Neuron (in vitro differentiated cells): ENCODE results near the gene TDRD6.
"Not testable (repeated sequence)": the region's sequence is repeated elsewhere in the genome, so short reads cannot be mapped to it uniquely, and the experiment has no call there.

Experiments
- H2AFZ ChIP-seq: one replicate; pipeline ENCODE4 v1.6.1; 2013; ENCODE audit warnings: low read depth, mild to moderate bottlenecking, inconsistent platforms, low read length, moderate library complexity
- H3K27me3 ChIP-seq: one replicate; pipeline ENCODE4 v1.6.1; 2013; ENCODE audit warnings: low read length; ENCODE audit not compliant: insufficient read depth
- H3K36me3 ChIP-seq: one replicate; pipeline ENCODE4 v1.6.1; 2013; ENCODE audit warnings: low read length; ENCODE audit not compliant: insufficient read depth
- H3K4me1 ChIP-seq: one replicate; pipeline ENCODE4 v1.6.1; 2013; ENCODE audit warnings: low read length; ENCODE audit not compliant: insufficient read depth
- H3K4me3 ChIP-seq: 2 replicates; pipeline ENCODE4 v1.5.1; 2013; ENCODE audit warnings: mild to moderate bottlenecking, low read length, moderate library complexity
- H3K9me3 ChIP-seq: one replicate; pipeline ENCODE4 v1.6.1; 2013; ENCODE audit warnings: low read length

The TDRD6 gene

GRCh38 chr6:46736906-46737305 is 49.2 kb downstream of the TDRD6 start:
- Histone ChIP-seq H3K9me3 (no peaks in the 10 kb centered on the region), H3K4me1 (peaks cover 8% of the 10 kb centered on the region), H2AFZ (no peak overlapping the region), H3K27me3 (peaks cover 50% of the 10 kb centered on the region), H3K4me3 (no peak overlapping the region), H3K36me3 (no peaks in the 10 kb centered on the region)

DNA sequence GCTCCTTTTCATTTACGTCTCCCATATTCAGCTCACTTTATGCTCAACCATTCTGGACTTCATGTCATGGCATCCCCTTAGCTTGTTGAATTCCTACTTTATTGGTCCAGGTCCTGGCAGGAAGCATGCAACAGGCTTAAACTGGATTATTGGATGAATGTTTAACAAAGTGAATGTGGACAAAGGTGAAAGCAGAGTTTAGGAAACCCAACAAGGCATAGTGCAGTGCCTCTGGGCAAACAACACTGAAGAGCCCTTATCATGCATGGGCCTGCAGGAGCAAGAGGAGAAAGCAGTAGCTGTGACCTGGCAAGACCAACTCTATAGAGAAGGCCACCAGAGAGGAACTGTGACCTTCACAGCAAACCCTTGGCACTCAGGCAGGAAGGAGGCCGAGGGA is 53.8 kb downstream of the TDRD6 start:
- H3K4me3 ChIP-seq, result no peak overlapping the region
- H3K27me3 ChIP-seq, result peaks cover 8% of the 10 kb centered on the region

DNA sequence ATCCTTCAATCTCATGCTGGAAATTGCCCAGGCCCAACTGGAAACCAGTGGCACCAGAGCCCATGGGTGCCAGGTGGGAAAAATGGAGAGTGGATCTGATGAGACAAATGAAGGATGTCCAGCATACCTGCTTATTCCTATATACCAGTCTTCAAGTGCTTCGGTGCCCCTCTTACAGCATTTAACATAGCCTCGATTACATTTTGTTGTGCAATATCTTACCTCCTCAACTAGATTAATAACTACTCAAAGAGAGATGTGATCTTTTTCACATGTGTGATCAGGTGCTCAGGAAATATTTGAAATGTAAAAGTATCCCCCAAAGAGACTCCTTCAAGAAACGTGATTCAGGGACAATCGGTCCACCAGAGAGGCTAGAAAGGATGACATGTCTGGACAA is 54.2 kb downstream of the TDRD6 start:
- Histone ChIP-seq H3K9me3 (no peaks in the 10 kb centered on the region), H3K36me3 (no peaks in the 10 kb centered on the region), H2AFZ (no peak overlapping the region), H3K4me1 (no peaks in the 10 kb centered on the region), H3K27me3 (peaks cover 5% of the 10 kb centered on the region), H3K4me3 (no peak overlapping the region)

More for the DNA sequence above, 53.8 kb downstream of the TDRD6 start:
- H3K9me3 ChIP-seq, result no peaks in the 10 kb centered on the region
- H2AFZ ChIP-seq, result no peak overlapping the region
- H3K4me1 ChIP-seq, result no peaks in the 10 kb centered on the region
- no peaks in the 10 kb centered on the region for H3K36me3 ChIP-seq

- Histone ChIP-seq H3K4me1 (no peaks in the 10 kb centered on the region), H3K27me3 (no peaks in the 10 kb centered on the region), H3K36me3 (no peaks in the 10 kb centered on the region), H2AFZ (no peak overlapping the region), H3K4me3 (no peak overlapping the region), H3K9me3 (no peaks in the 10 kb centered on the region)
Measured at GRCh38 chr6:46743425-46744158, 55.9 kb downstream of the TDRD6 start.

DNA sequence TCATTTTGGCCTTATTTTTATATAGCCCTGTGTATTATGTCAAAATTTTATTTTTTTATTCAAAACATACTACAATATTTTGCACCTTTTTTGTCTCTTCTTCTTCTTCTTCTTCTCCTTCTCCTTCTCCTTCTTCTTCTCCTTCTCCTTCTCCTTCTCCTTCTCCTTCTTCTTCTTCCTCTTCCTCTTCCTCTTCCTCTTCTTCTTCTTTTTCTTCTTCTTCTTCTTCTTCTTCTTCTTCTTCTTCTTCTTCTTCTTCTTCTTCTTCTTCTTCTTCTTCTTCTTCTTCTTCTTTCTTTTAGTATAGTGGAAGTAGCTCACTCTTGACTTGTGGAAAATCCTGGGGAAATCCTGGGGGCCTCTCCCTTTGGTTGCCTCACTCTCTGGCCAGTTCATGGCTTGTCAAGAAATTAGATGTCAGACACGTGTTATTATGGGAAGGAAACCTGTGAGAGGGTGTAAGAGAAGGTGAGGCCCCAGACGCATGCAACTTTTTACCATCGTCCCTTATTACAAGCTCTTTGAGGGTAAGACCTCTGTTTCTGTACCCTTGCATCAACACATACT is 56.6 kb downstream of the TDRD6 start:
- H3K36me3 ChIP-seq, H3K9me3 ChIP-seq, H2AFZ ChIP-seq, H3K4me1 ChIP-seq, H3K4me3 ChIP-seq, H3K27me3 ChIP-seq: not testable (repeated sequence)

GRCh38 chr6:46745973-46746372 is 58.3 kb downstream of the TDRD6 start:
- no peaks in the 10 kb centered on the region for H3K36me3 ChIP-seq
- H3K4me3 ChIP-seq, result no peak overlapping the region
- H3K4me1 ChIP-seq, result no peaks in the 10 kb centered on the region
- no peak overlapping the region for H2AFZ ChIP-seq
- no peaks in the 10 kb centered on the region for H3K27me3 ChIP-seq
- H3K9me3 ChIP-seq, result no peaks in the 10 kb centered on the region

DNA sequence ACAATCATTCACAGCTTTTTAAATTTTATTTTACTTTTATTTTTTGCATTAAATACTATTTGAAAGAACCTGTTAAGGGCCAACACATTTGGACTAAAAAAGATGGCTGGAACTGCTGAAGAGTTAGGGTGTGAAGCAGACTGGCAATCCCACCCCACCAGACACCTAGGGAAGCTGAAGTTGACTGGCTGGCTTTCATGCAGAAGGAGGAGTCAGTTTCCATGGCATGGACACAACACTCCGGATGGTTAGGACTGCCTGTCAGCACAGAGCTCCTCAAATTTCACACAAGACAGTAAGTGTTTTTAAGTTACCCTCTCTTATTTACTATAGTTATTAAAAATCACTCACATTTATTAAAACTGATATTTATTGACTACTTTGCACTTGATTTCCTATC is 59.0 kb downstream of the TDRD6 start, which contains the start of gene ANKRD66:
Gene ANKRD66 (plus strand): TSS at position 238 of the 400 bp plus-strand sequence. CDS start 5,016 bp downstream, outside the sequence.
- Histone ChIP-seq H2AFZ (no peak within 1 kb of the TSS), H3K27me3 (no peaks in the 10 kb centered on the region)

DNA sequence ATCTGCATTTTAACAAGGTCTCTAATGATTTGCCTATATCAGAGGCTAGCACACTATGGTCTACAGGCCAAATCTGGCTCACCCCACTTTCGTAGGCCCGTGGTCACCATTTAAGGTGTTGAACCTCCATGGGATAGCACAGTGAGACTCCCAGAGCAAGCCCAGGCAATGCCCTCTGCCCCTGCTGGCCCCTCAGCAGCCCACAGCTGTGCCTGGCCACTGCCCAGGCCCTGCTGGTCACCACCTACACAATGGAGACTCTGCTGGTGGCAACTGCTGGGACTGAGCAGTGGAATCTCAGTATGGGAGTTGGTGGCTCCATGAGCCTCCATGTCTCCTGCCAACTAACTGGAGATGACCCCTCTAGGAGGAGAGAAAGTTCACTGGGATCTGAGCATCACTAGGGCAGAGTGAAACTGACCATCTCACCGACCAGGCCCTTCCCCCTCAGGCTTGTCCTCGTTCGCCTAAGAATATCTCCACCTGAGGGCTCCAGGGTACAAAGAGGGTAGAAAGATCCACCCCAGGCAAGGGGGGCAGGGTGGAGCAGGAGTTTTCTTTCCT is 61.3 kb downstream of the TDRD6 start:
- no peak overlapping the region for H3K4me3 ChIP-seq
- no peaks in the 10 kb centered on the region for H3K27me3 ChIP-seq
- no peaks in the 10 kb centered on the region for H3K36me3 ChIP-seq
- no peak overlapping the region for H2AFZ ChIP-seq
- H3K9me3 ChIP-seq, result no peaks in the 10 kb centered on the region
- no peaks in the 10 kb centered on the region for H3K4me1 ChIP-seq

More for the DNA sequence above, 59.0 kb downstream of the TDRD6 start, which contains the start of gene ANKRD66:
- H3K4me1 ChIP-seq, result no peaks in the 10 kb centered on the region
- no peaks in the 10 kb centered on the region for H3K9me3 ChIP-seq
- H3K4me3 ChIP-seq, result no peak within 1 kb of the TSS
- no peaks in the 10 kb centered on the region for H3K36me3 ChIP-seq

GRCh38 chr6:46749731-46750130 is 62.0 kb downstream of the TDRD6 start:
- Histone ChIP-seq H3K36me3 (no peaks in the 10 kb centered on the region), H3K9me3 (no peaks in the 10 kb centered on the region), H3K4me3 (no peak overlapping the region)

DNA sequence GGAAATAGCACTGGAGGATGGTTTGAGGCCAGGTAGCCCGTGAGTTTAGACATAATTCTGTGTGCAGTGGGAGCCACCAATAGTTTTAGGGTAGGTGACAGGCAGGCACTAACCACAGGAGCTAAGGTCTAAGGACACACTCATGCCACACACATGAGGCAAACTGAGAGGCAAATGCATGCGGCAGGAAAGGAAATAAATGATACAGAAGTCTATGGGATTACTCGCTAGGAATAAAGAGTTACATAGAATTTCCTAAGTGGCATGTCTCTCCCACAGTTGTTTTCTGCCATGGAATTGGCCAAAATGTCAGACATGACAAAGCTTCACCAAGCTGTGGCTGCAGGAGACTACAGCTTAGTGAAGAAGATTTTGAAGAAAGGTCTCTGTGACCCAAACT is 64.0 kb downstream of the TDRD6 start:
- Histone ChIP-seq H2AFZ (no peak overlapping the region), H3K9me3 (no peaks in the 10 kb centered on the region), H3K36me3 (no peaks in the 10 kb centered on the region), H3K27me3 (no peaks in the 10 kb centered on the region), H3K4me3 (no peak overlapping the region), H3K4me1 (no peaks in the 10 kb centered on the region)

More at GRCh38 chr6:46749731-46750130, 62.0 kb downstream of the TDRD6 start:
- Histone ChIP-seq H3K27me3 (no peaks in the 10 kb centered on the region), H2AFZ (no peak overlapping the region), H3K4me1 (no peaks in the 10 kb centered on the region)
